DMS53 treated with DMSO at 0.1 percent for 48 hours (cell line): ENCODE data around the gene TSSK1B.
"Not testable (repeated sequence)": the region's sequence is repeated elsewhere in the genome, so short reads cannot be mapped to it uniquely, and the experiment has no call there.

Source experiments
- DNase-seq: peaks from one replicate; lab custom pipeline; 2025; ENCODE audit not compliant: unreplicated experiment; lab: John Stamatoyannopoulos, UW

The TSSK1B gene, protein sequence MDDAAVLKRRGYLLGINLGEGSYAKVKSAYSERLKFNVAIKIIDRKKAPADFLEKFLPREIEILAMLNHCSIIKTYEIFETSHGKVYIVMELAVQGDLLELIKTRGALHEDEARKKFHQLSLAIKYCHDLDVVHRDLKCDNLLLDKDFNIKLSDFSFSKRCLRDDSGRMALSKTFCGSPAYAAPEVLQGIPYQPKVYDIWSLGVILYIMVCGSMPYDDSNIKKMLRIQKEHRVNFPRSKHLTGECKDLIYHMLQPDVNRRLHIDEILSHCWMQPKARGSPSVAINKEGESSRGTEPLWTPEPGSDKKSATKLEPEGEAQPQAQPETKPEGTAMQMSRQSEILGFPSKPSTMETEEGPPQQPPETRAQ

GRCh38 chr5:113434889-113435288 lies at the start of gene TSSK1B:
Gene TSSK1B (minus strand): TSS chr5:113434989. CDS start chr5:113434839, 150 bp downstream.
- DNase-seq: no peak

DNA sequence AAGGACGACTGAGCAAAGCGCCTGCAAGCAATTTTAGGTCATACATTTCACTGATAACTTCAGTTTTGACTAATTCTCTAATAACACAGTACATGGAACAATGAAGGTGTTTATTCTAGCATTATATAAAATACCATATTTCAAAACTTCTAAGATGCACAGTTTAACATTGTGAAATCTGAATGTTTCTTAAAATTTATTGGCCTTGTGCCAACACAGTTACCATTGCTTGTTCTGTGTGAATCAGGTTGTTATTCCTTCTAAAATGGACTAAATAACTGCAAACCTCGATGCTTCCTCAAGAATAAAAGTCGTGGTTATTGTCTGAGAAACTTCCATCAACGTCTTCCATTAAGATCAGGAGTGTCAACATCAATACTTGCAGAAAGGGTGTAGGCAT lies 45.5 kb upstream of the TSSK1B start:
- no peak for DNase-seq

GRCh38 chr5:113478691-113479090 lies 43.9 kb upstream of the TSSK1B start:
- DNase-seq: no peak

DNA sequence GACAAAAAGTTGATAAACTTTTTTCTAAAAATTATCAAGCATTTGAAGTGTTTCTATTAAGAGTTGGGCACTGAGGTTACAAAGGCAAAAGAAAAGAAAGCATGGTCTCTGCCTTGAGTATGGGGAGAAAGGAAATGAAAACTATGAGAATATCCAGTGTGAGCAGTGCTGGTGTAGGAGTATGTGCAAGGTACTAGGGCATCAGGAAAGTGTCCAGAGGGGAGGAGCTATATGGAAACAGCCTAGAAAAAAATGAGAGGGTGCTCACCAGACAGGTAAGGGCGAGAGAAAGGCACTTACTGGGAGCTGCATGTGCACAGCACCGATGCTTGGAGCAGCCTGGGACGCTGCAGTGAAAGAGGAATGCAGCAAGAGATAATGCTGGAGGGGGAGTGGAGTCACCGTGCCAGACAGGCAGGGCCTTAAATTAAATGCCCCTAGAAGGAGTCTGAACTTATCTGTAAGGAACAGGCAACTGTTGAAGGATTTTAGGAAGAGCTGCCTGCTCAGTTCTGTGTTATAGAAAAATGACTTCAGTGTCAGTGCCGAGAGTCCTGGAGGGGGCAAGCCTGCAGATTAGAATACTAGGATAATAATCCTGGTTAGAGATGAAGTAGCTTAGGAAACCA lies 39.4 kb upstream of the TSSK1B start:
- DNase-seq: no peak

- DNase-seq: no peak
These were observed 28.2 kb upstream of the TSSK1B start for GRCh38 chr5:113463032-113463431.

DNA sequence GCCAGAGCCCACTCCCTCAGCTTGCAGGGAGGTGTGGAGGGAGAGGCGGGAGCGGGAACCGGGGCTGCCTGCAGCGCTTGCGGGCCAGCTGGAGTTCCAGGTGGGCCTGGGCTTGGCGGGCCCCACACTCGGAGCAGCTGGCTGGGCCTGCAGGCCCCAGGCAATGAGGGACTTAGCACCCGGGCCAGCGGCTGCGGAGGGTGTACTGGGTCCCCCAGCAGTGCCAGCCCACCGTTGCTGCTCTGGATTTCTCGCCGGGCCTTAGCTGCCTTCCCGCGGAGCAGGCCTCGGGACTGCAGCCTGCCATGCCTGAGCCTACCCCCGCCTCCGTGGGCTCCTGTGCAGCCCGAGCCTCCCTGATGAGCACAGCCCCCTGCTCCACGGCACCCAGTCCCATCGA lies 22.3 kb upstream of the TSSK1B start:
- DNase-seq: not testable (repeated sequence)

DNA sequence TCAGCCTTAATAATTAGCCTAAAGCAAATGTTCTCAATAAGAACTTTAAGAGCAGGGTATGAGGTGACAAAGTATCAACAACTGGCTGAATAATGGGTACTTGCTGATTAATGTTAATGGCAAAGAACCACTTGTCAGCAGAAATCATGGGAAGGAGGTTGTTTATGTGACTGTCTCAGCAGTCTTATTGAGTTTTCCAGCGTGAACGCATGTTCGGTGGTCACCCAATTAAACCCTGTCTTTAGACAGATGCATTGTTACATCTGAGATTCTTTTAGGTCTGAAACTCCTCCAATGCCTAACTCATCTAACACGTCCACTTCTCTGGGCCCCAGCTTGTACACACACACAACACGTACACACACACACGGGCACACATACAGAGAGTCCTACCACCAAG lies 18.2 kb upstream of the TSSK1B start:
- DNase-seq: no peak

GRCh38 chr5:113451797-113452196 lies 17.0 kb upstream of the TSSK1B start:
- no peak for DNase-seq

DNA sequence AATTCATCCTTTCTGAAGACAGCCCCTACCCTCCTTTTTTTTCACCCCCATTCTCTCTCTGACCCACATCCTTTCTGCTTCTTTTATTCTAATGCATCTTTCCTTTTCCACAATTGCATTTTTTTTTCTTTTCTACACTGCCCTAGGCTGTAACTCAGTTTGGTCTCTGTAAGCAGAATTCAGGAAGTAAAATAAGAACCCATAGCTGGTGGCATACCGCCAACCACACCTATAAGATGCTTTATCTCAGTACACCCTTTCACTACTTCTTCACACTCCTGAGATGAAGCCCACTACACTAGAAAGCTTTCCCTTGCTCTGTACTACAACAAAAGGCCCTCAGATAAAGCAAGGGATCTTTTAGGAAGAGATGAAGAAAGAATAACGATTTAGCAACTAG lies 16.1 kb upstream of the TSSK1B start:
- no peak for DNase-seq

DNA sequence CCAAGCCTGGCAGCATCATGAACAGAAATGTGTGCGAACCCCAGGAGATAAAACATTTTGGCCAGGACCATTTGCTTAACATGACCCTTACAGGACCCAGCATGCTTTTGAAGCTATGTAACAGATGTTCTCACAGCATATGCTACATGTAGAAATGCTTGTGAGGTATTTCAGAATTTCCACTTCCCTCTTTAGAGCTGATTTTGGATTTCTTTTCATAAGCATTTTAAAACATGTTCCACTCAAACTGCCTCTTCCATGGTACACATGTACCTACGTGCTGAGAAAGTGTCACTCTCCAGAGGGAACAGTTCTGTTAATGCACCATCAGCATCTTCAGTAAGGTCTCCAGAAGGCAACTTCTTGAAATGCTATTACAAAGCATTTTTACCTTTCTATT lies 15.7 kb upstream of the TSSK1B start:
- no peak for DNase-seq

DNA sequence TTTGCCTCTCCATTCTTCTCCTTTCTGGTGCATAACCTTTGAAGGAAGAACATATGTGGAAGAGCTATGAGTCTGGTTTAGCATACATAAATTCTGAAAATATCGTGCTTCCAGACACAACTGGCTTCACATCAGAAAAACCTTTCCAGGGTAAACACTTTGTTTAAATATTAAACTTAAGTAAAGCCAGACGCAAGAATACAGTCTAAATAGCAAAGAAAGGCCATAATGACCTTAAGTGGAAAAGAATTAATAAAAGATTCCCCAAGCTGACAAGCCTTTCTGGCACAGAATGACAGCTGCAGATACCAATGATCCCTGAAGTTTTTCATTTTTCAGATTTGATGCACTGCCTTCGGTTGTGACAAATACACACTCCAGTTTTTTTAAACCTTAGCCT lies 13.5 kb upstream of the TSSK1B start:
- no peak for DNase-seq

GRCh38 chr5:113447498-113448050 lies 12.8 kb upstream of the TSSK1B start:
- DNase-seq: no peak

DNA sequence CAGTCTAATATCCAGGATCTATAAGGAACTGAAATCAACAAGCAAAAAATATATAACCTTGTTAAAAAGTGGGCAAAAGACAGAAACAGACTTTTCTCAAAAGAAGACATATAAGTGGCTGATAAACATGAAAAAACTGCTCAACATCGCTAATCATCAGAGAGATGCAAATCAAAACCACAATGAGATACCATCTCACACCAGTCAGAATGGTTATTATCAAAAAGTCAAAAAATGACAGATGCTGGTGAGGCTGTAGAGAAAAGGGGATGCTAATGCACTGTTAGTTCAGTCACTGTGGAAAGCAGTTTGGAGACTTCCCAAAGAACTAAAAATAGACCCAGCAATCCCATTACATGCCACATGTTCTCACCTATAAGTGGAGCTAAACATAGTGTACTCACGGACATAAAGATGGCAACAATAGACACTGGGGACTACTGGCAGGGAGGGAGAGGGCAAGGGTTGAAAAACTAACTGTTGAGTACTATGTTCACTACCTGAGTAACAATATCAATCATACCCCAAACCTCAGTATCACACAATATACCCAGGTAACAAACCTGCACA lies 11.7 kb upstream of the TSSK1B start:
- DNase-seq: no peak

DNA sequence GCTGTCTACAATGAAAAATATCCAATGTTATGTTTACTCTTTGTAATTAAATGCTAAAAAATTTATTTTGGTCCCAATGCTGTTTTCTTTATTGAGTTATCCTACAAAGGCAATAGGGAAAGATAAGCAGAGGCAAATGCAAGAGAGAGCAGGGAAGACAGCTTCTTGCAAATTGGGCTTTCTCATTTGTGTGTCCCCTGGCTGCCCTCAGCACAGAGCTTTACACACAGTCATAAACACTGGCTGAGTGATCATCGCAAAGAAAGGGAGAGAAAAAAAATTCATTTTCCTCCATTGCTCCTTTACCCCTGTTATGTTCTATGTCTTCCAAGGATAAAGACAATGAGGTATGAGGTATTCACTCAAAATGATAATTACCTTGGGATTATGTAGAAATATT lies 2.3 kb upstream of the TSSK1B start:
- no peak for DNase-seq

DNA sequence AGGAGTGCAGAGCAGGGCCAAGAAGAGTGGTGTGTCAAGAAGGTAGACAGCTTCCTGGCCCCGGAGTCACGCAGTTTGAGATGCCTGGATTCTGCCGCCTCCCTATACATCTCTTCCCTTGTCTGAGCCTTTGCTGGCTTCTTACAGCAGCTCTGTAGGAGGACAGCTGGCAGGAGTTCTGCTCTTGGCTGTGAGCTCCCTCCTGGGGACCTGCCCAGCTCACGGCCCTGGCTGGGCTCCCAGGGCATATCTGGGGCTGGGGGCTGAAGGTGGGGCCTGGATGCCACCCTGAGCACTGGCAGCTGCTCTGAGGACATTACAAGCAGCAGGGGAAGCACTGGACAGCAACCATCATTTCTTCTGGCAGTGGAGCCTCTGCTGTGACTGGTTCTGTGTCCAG lies 786 bp upstream of the TSSK1B start:
- no peak for DNase-seq

- DNase-seq: no peak
These were observed 752 bp downstream of the TSSK1B start for GRCh38 chr5:113433862-113434612.

DNA sequence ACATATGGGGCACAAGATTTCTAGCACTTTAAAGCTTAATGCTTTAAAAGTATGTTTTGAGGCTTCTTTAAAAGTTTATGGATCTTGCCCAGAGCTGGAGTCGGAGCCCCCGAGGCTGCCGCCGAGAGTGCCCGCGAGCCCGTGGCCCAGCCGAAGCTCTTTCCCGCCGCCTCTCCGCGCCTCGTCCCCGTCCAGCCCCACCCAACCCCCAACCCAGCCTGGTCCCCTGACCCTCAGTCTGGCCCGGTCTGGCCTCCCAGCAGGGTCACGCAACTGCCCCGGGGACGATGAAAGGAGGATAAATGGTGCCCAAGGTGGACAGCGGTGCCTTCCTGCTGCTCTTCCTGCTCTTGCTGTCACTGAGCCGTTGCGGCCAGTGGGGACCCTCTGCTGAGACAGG lies 1.7 kb downstream of the TSSK1B start:
- no peak for DNase-seq

GRCh38 chr5:113427871-113428574 lies 6.8 kb downstream of the TSSK1B start:
- no peak for DNase-seq

- DNase-seq: no peak
These were observed 8.9 kb downstream of the TSSK1B start for GRCh38 chr5:113425909-113426308.

GRCh38 chr5:113421693-113422092 lies 13.1 kb downstream of the TSSK1B start:
- DNase-seq: no peak

- no peak for DNase-seq
These were observed 29.3 kb downstream of the TSSK1B start for GRCh38 chr5:113405530-113405929.
